Fibroblast of villous mesenchyme (primary cell): ENCODE results near the gene SLC35G1. TPM values are rescaled to one million over a fixed set of nuclear protein-coding genes. Genes with fewer than 3 reads are reported as not detected.

Experiments used
- DNase-seq: peaks from one replicate; pipeline ENCODE4 v3.0.0-alpha.2; 2010; ENCODE audit warnings: low read depth
- H3K4me3 ChIP-seq: 2 replicates; pipeline ENCODE4 v1.5.1; 2011; ENCODE audit warnings: low read depth, mild to moderate bottlenecking, low read length
- total RNA-seq: library from RNA; depleted of rRNA; stranded (reverse); fragments of >200 nt; gene quantifications from 2 replicates; pipeline ENCODE4 v1.2.3, GENCODE V29; 2012
- TF ChIP-seq, protein P1 (sequence below): IDR thresholded peaks from 2 replicates; pipeline ENCODE4 v1.5.1; 2012; ENCODE audit warnings: low read depth, mild to moderate bottlenecking, low read length; ENCODE audit not compliant: insufficient read depth

Gene SLC35G1
- total RNA-seq, 1 donor: 5.2 TPM

DNA sequence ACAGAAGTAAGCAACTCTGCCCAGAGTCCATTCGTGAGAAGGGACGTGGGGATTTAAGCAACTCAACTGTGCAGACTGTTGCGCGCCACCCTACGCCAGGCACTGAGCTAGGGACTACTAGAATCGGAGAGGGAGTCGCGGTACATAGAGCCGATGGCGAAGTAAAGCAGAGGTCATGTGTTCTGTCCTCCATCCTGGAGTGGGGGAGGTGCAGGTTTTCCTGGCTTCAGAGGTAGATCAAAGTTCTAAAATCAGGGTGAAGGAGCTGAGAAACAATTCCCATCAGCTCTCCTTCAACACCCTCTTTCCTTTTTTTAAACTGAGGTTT, 23.2 kb downstream of the SLC35G1 start:
- DNase-seq: no peak
- H3K4me3 ChIP-seq: no peak overlapping the region
- TF ChIP-seq, protein P1, sequence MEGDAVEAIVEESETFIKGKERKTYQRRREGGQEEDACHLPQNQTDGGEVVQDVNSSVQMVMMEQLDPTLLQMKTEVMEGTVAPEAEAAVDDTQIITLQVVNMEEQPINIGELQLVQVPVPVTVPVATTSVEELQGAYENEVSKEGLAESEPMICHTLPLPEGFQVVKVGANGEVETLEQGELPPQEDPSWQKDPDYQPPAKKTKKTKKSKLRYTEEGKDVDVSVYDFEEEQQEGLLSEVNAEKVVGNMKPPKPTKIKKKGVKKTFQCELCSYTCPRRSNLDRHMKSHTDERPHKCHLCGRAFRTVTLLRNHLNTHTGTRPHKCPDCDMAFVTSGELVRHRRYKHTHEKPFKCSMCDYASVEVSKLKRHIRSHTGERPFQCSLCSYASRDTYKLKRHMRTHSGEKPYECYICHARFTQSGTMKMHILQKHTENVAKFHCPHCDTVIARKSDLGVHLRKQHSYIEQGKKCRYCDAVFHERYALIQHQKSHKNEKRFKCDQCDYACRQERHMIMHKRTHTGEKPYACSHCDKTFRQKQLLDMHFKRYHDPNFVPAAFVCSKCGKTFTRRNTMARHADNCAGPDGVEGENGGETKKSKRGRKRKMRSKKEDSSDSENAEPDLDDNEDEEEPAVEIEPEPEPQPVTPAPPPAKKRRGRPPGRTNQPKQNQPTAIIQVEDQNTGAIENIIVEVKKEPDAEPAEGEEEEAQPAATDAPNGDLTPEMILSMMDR: no peak

DNA sequence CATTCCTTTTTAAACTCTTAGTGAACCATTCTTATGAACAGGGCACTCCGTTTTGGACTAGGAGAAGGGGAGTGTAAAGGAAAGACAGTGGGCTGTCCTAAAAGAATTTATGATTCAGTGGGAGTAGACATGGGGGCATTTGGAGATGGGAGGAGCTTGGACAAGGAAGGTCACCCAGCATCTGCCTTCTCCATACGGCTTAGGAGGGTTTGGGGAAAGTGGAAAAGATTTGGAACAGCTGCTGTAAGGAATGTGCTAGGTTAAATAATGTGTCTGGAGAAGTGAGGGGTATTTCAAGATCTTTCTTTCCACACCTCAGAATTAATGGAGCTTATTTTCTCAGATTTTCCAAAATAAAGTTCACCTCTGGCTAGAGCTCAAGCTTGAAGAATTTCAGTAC, 24.0 kb downstream of the SLC35G1 start:
- DNase-seq: no peak
- TF ChIP-seq, protein P1: no peak
- no peak overlapping the region for H3K4me3 ChIP-seq

DNA sequence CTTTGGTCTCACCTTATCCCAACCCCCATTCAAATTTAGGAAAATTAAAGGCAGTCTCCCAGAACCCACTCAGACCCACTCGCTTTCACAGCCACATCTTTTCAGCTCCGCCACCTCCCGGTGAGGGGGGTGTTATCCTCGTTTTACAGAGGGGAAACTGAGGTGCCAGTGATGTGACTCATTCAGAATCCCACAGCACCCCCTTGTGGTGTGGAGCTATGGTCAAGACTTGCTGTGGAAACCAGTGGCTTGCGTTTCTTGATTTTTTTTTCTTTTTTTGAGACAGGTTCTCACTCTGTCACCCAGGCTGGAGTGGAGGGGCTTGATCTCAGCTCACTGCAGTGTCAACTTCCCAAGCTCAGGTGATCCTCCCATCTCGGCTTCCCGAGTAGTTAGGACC, 27.6 kb downstream of the SLC35G1 start:
- H3K4me3 ChIP-seq: no peak overlapping the region
- DNase-seq: peak; percentile 7
- TF ChIP-seq, protein P1: peak; percentile 48

DNA sequence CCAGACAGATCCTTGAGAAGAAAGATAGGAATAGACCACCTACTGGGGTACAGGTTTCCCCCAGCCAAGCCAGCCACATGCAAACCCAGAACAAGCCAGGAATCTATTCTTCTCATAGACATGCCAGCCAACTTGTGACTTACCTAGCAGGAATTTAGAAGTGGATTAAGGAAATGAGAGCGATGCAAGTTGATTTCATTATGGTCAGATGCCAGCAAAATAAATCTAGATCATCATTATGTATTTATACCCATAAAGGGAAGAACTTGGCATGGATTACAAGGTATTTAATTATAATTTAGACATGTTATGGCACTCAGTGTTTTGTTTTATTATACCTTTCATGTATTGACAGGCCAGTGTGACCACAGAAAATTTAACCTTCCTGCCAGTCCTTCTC, 32.8 kb downstream of the SLC35G1 start:
- H3K4me3 ChIP-seq: no peak overlapping the region
- DNase-seq: no peak
- TF ChIP-seq, protein P1: no peak

DNA sequence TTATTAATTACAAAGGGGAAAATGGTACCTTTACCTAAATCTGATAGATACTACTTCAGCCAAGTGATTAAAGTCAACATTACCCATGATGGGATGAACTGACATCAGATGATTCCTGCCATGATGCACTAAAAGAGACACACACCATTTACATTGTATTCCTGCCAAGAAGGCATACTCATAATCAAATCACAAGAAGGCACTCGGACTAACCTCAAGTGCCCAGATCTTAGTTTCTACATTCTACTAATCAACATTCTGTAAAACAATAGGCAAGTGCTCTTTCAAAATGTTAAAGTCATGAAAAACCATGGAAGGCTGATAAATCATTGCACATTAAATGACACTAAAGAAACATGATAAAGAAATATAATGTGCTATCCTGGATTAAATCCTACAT, 44.4 kb downstream of the SLC35G1 start:
- TF ChIP-seq, protein P1: no peak
- H3K4me3 ChIP-seq: no peak overlapping the region
- no peak for DNase-seq

DNA sequence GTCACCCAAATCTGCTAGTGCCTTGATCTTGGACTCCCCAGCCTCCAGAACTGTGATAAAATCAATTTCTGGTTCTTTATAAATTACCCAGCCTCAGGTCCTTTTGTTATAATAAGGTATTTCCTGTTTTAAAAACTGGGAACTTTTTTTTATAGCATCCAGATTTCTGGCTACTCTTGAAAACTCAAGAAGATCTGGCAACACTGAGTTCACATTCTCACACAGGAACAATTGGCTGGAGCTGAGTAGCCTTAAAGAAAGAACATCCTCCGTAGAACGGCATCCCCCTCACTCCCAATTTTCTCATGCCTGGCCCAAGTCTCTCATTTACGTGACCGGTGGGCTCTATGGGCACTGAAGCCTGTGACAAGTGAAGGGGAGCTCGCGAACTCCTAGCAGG, 47.1 kb downstream of the SLC35G1 start:
- DNase-seq: no peak
- H3K4me3 ChIP-seq: no peak overlapping the region
- TF ChIP-seq, protein P1: no peak

DNA sequence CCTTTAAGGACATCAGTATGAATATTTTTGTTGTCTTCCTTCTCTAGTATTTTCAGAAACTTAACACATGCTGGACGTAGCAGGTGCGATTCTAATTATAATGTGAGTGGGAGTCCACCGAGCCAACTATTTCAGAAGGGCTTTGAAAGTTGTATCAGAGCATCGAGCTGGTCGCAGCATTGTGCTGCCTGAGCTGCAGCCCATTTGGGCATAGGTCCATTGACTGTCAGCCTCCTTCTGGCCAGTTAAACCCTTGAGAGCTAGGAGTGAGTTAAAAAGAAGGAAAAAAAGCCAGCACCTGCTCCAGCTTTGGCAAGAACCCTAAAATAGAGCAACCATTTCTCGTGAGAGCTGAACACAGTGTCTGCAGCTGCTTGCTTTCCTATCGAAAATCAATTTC, 47.8 kb downstream of the SLC35G1 start:
- TF ChIP-seq, protein P1: no peak
- no peak for DNase-seq
- H3K4me3 ChIP-seq: no peak overlapping the region
